PC-3 (cell line): ENCODE results near the gene APBA2.

Experiments used
- CTCF ChIP-seq: fragments of 300-600 bp; sonication (generic); conservative IDR thresholded peaks from 2 replicates; pipeline ENCODE4 v1.5.1; 2017; ENCODE audit warnings: antibody characterized with exemption, low read depth, mild to moderate bottlenecking, low read length
- EZH2phosphoT487 ChIP-seq: fragments of 300-600 bp; sonication (generic); IDR thresholded peaks from 2 replicates; pipeline ENCODE4 v1.6.1; 2018; ENCODE audit warnings: mild to moderate bottlenecking, antibody characterized with exemption, low read length, borderline replicate concordance

- TF ChIP-seq CTCF (no peak), EZH2phosphoT487 (no peak)
These were observed 252.5 kb downstream of the APBA2 start for GRCh38 chr15:29138260-29138659.
